ACC112 (cell line): ENCODE data around the gene RUFY3.

Source experiments
- H2AFZ ChIP-seq: fragments of 200-600 bp; sonication (generic); one replicate; pipeline ENCODE4 v1.6.0; 2017; ENCODE audit warnings: antibody characterized with exemption, low read length; ENCODE audit not compliant: unreplicated experiment
- H3K27ac ChIP-seq: fragments of 200-600 bp; sonication (generic); 2 replicates; pipeline ENCODE4 v1.5.1; 2014; ENCODE audit warnings: low read depth, mild to moderate bottlenecking, antibody characterized with exemption, low read length, moderate library complexity
- H3K27me3 ChIP-seq: fragments of 200-600 bp; sonication (generic); 2 replicates; pipeline ENCODE4 v1.6.1; 2014; ENCODE audit warnings: mild to moderate bottlenecking, antibody characterized with exemption, low read length, moderate library complexity, mixed read lengths; ENCODE audit not compliant: insufficient read depth
- H3K36me3 ChIP-seq: fragments of 200-600 bp; sonication (generic); 2 replicates; pipeline ENCODE4 v1.6.1; 2016; ENCODE audit warnings: mild to moderate bottlenecking, antibody characterized with exemption, low read length, moderate library complexity, mixed read lengths; ENCODE audit not compliant: insufficient read depth
- H3K4me1 ChIP-seq: fragments of 200-600 bp; sonication (generic); one replicate; pipeline ENCODE4 v1.6.1; 2016; ENCODE audit warnings: low read length, mixed read lengths; ENCODE audit not compliant: insufficient read depth, unreplicated experiment, control insufficient read depth
- H3K4me3 ChIP-seq: fragments of 200-600 bp; sonication (generic); 2 replicates; pipeline ENCODE4 v1.5.1; 2014; ENCODE audit warnings: mild to moderate bottlenecking, low read depth, low read length
- H3K79me2 ChIP-seq: fragments of 200-600 bp; sonication (generic); one replicate; pipeline ENCODE4 v1.6.0; 2016; ENCODE audit warnings: low read length; ENCODE audit not compliant: control insufficient read depth, unreplicated experiment, insufficient read depth

Gene RUFY3

GRCh38 chr4:70818173-70818855, 96.5 kb downstream of the RUFY3 start:
- Histone ChIP-seq H2AFZ (no peak overlapping the region), H3K4me1 (no peaks in the 10 kb centered on the region), H3K4me3 (no peak overlapping the region), H3K27ac (no peak overlapping the region), H3K27me3 (no peaks in the 10 kb centered on the region), H3K36me3 (peaks cover 19% of the 10 kb centered on the region), H3K79me2 (no peaks in the 10 kb centered on the region)

DNA sequence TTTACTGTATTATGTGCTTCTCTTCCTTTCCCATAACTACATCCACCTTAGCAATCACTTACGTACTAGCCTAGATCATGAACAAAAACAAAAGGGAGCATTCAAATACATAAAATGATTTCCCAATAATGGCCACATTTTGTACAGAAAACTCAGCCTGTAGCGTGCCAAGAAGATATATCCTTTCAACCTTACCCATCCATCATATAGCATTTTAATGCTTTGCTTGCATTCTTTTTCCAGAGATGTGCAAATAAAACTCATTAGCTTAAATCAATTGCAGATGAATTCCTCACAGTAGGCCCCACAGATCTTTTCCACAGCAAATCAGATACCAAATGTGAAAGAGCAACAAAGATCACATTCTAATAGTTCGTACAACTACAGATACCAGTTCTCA, 97.2 kb downstream of the RUFY3 start:
- no peak overlapping the region for H3K4me3 ChIP-seq
- H3K27me3 ChIP-seq, result no peaks in the 10 kb centered on the region
- no peaks in the 10 kb centered on the region for H3K4me1 ChIP-seq
- no peak overlapping the region for H3K27ac ChIP-seq
- H2AFZ ChIP-seq, result no peak overlapping the region
- H3K79me2 ChIP-seq, result no peaks in the 10 kb centered on the region
- peaks cover 19% of the 10 kb centered on the region for H3K36me3 ChIP-seq

GRCh38 chr4:70829015-70829414, 107.3 kb downstream of the RUFY3 start:
- Histone ChIP-seq H3K4me1 (no peaks in the 10 kb centered on the region), H2AFZ (no peak overlapping the region), H3K4me3 (no peak overlapping the region), H3K27ac (no peak overlapping the region), H3K79me2 (peaks cover 12% of the 10 kb centered on the region), H3K36me3 (peaks cover 24% of the 10 kb centered on the region), H3K27me3 (no peaks in the 10 kb centered on the region)

DNA sequence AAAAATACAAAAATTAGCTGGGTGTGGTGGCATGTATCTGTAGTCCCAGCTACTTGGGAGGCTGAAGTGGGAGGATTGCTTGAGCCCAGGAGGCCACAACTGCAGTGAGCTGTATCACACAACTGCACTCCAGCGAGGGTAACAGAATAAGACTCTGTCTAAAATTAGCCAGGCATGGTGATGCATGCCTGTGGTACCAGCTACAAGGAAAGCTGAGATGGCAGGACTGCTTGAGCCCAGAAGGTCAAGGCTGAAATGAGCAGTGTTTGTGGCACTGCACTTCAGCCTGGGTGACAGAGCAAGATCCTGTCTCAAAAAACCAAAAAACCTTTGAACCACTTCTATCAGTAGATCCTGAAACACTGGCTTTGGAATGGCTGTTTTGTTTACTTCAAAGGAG, 107.7 kb downstream of the RUFY3 start:
- Histone ChIP-seq H3K4me1 (no peaks in the 10 kb centered on the region), H3K4me3 (no peak overlapping the region), H2AFZ (no peak overlapping the region), H3K27ac (no peak overlapping the region), H3K27me3 (no peaks in the 10 kb centered on the region), H3K79me2 (peaks cover 17% of the 10 kb centered on the region), H3K36me3 (peaks cover 21% of the 10 kb centered on the region)

DNA sequence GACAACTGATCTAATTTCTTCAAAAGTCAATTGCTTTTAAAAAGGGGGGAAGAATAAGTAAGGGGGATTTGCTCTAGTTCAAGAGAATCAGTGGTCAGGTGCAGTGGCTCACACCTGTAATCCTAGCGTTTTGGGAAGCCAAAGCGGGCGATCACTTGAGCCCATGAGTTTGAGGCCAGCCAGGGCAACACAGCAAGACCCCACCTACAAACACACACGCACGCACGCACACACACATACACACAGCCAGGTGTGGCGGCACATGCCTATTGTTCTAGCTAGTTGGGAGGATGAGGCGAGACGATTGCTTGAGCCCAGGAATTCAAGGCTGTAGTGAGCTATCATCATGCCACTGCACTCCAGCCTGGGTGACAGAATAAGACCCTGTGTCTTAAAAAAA, 108.3 kb downstream of the RUFY3 start:
- peaks cover 22% of the 10 kb centered on the region for H3K79me2 ChIP-seq
- H3K27me3 ChIP-seq, result no peaks in the 10 kb centered on the region
- no peaks in the 10 kb centered on the region for H3K4me1 ChIP-seq
- H3K4me3 ChIP-seq, result no peak overlapping the region
- peaks cover 20% of the 10 kb centered on the region for H3K36me3 ChIP-seq
- no peak overlapping the region for H3K27ac ChIP-seq
- no peak overlapping the region for H2AFZ ChIP-seq

DNA sequence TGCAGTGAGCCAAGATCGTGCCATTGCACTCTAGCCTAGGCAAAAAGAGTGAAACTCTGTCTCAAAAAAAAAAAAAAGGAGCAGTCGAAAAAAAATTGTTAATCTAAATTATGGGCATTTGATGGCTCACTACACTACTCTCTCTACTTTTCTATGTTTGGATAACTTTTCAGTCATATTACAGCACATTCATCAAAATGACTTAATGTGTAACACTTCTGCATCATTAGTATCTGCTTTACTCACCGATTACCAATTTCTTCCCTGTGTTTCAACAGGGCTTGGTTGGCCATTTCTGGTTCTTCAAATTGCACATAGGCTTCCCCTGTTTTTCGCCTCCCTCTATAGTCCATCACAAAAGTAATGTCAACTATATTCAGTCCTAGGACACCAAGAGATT, 109.5 kb downstream of the RUFY3 start:
- Histone ChIP-seq H2AFZ (no peak overlapping the region), H3K27me3 (no peaks in the 10 kb centered on the region), H3K36me3 (peaks cover 18% of the 10 kb centered on the region), H3K27ac (no peak overlapping the region), H3K4me1 (peaks cover 3% of the 10 kb centered on the region), H3K79me2 (peaks cover 34% of the 10 kb centered on the region), H3K4me3 (no peak overlapping the region)

DNA sequence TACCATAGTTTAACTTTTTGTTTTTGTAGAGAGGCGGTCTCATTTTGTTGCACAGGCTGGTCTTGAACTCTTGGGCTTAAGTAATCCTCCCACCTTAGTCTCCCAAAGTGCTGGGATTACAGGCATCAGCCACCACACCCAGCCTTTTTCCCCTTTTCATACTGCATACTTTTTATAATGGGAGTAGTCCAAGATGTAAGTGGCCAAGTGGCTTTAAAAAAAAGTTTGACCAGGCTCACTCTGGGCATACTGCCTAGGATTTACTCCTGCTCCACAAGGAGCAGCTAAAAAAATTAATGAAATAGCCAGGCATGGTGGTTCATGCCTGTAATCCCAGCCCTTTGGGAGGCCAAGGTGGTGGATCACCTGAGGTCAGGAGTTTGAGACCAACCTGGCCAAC, 111.9 kb downstream of the RUFY3 start:
- H3K4me3 ChIP-seq, result no peak overlapping the region
- peaks cover 18% of the 10 kb centered on the region for H3K36me3 ChIP-seq
- H3K27ac ChIP-seq, result no peak overlapping the region
- no peak overlapping the region for H2AFZ ChIP-seq
- H3K27me3 ChIP-seq, result no peaks in the 10 kb centered on the region
- peaks cover 57% of the 10 kb centered on the region for H3K79me2 ChIP-seq
- peaks cover 17% of the 10 kb centered on the region for H3K4me1 ChIP-seq

DNA sequence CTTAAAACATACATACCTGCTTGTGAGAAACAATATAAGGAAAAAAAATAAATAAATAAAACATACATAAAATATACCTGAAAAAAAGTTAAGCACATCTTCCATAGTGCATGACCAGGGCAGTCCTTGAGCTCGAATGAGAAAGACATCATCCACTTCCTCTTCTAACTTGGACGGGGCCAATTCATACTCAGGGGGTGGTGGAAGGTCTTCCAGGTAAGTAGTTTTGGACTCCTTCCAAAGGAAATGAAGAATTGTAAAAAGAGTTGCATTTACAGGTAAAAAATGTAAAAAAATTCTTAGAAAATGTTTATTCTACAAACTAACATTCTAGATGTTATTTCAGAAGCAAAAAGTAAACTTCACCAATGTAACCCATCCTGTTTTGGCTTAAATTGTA, 114.3 kb downstream of the RUFY3 start:
- H3K4me3 ChIP-seq, result no peak overlapping the region
- no peaks in the 10 kb centered on the region for H3K27me3 ChIP-seq
- H2AFZ ChIP-seq, result no peak overlapping the region
- H3K79me2 ChIP-seq, result peaks cover 65% of the 10 kb centered on the region
- peaks cover 10% of the 10 kb centered on the region for H3K36me3 ChIP-seq
- no peak overlapping the region for H3K27ac ChIP-seq
- peaks cover 17% of the 10 kb centered on the region for H3K4me1 ChIP-seq

DNA sequence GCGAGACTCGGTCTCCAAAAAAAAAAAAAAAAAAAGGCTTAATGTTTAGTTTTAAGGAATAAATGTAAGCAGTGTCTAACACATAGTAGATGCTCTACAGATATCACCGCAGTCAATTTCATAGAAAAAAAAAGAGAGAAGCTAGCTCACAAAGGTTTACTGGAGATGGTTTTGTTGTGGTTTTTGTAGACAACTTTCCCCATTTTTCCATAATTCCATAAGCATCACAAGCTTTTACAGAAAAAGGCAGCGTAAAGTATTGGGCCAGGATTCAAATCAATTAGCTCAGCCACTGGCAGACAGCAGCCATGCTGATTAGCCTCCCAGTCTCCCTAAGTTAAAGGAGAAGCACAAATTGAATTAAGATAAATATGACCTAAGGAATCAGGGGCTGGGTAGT, 116.4 kb downstream of the RUFY3 start:
- peak overlapping the region; percentile 95 for H3K4me3 ChIP-seq
- peaks cover 4% of the 10 kb centered on the region for H3K36me3 ChIP-seq
- no peaks in the 10 kb centered on the region for H3K27me3 ChIP-seq
- peaks cover 58% of the 10 kb centered on the region for H3K79me2 ChIP-seq
- H3K4me1 ChIP-seq, result peaks cover 17% of the 10 kb centered on the region
- H2AFZ ChIP-seq, result no peak overlapping the region
- peak overlapping the region; percentile 52; the same call in 1 of the 2 replicates for H3K27ac ChIP-seq

- H3K4me1 ChIP-seq, result peaks cover 17% of the 10 kb centered on the region
- H3K4me3 ChIP-seq, result peak overlapping the region; percentile 95
- peaks cover 53% of the 10 kb centered on the region for H3K79me2 ChIP-seq
- H3K27ac ChIP-seq, result peak overlapping the region; percentile 52
- peak overlapping the region; percentile 57 for H2AFZ ChIP-seq
- peaks cover 4% of the 10 kb centered on the region; the same call in 1 of the 2 replicates for H3K36me3 ChIP-seq
- H3K27me3 ChIP-seq, result no peaks in the 10 kb centered on the region
These were observed 117.2 kb downstream of the RUFY3 start for GRCh38 chr4:70838666-70839588.
